MM.1S (cell line): Measurements from ENCODE around the gene NCK1.

Experiments
- DNase-seq: peaks from one replicate; pipeline ENCODE4 v3.0.0-alpha.2; 2015
- H2AFZ ChIP-seq: fragments of 300-600 bp; sonication (generic); 2 replicates; pipeline ENCODE4 v1.6.0; 2016; ENCODE audit warnings: antibody characterized with exemption, low read length
- H3F3A ChIP-seq: fragments of 300-600 bp; sonication (generic); 2 replicates; pipeline ENCODE4 v1.6.1; 2016; ENCODE audit warnings: mild to moderate bottlenecking, antibody characterized with exemption, low read length, moderate library complexity, mixed read lengths; ENCODE audit not compliant: insufficient read depth
- H3K27ac ChIP-seq: fragments of 300-600 bp; sonication (generic); 2 replicates; pipeline ENCODE4 v1.5.1; 2016; ENCODE audit warnings: mild to moderate bottlenecking, low read length
- H3K27me3 ChIP-seq: fragments of 300-600 bp; sonication (generic); replicated peaks from 2 replicates; pipeline ENCODE4 v1.6.0; 2016; ENCODE audit warnings: low read length; ENCODE audit not compliant: insufficient read depth
- H3K36me3 ChIP-seq: fragments of 300-600 bp; sonication (generic); replicated peaks from 2 replicates; pipeline ENCODE4 v1.6.1; 2016; ENCODE audit warnings: mild to moderate bottlenecking, low read length, mixed read lengths; ENCODE audit not compliant: insufficient read depth
- H3K4me1 ChIP-seq: fragments of 300-600 bp; sonication (generic); 2 replicates; pipeline ENCODE4 v1.6.1; 2016; ENCODE audit warnings: low read length, mixed read lengths
- H3K4me2 ChIP-seq: fragments of 300-600 bp; sonication (generic); 2 replicates; pipeline ENCODE4 v1.6.0; 2016; ENCODE audit warnings: low read depth, low read length
- H3K4me3 ChIP-seq: fragments of 300-600 bp; sonication (generic); 2 replicates; pipeline ENCODE4 v1.5.1; 2016; ENCODE audit warnings: low read length, mixed read lengths
- H3K79me2 ChIP-seq: fragments of 300-600 bp; sonication (generic); 2 replicates; pipeline ENCODE4 v1.6.1; 2016; ENCODE audit warnings: mixed run types, low read length, mixed read lengths
- H3K9ac ChIP-seq: fragments of 300-600 bp; sonication (generic); 2 replicates; pipeline ENCODE4 v1.6.1; 2016; ENCODE audit warnings: low read length, mixed read lengths
- H3K9me2 ChIP-seq: fragments of 300-600 bp; sonication (generic); replicated peaks from 2 replicates; pipeline ENCODE4 v1.6.1; 2016; ENCODE audit warnings: mild to moderate bottlenecking, low read length, mixed read lengths; ENCODE audit not compliant: insufficient read depth
- H3K9me3 ChIP-seq: fragments of 300-600 bp; sonication (generic); replicated peaks from 2 replicates; pipeline ENCODE4 v1.6.1; 2016; ENCODE audit warnings: mild to moderate bottlenecking, low read length, mixed read lengths; ENCODE audit not compliant: insufficient read depth
- H4K20me1 ChIP-seq: fragments of 300-600 bp; sonication (generic); 2 replicates; pipeline ENCODE4 v1.6.1; 2016; ENCODE audit warnings: mild to moderate bottlenecking, low read length, moderate library complexity, mixed read lengths; ENCODE audit not compliant: insufficient read depth
- EZH2 ChIP-seq: fragments of 300-600 bp; sonication (generic); optimal IDR thresholded peaks from 2 replicates; pipeline ENCODE3; 2017; ENCODE audit warnings: low read depth, mild to moderate bottlenecking, antibody characterized with exemption, low read length, mixed read lengths
- EZH2phosphoT487 ChIP-seq: fragments of 300-600 bp; sonication (generic); IDR thresholded peaks from 2 replicates; pipeline ENCODE4 v1.6.1; 2018; ENCODE audit warnings: antibody characterized with exemption, low read length
- TF ChIP-seq, protein P1 (sequence below): fragments of 300-600 bp; sonication (generic); IDR thresholded peaks from 2 replicates; pipeline ENCODE4 v1.5.1; 2016; ENCODE audit warnings: antibody characterized with exemption, low read length, mixed read lengths

NCK1 gene

DNA sequence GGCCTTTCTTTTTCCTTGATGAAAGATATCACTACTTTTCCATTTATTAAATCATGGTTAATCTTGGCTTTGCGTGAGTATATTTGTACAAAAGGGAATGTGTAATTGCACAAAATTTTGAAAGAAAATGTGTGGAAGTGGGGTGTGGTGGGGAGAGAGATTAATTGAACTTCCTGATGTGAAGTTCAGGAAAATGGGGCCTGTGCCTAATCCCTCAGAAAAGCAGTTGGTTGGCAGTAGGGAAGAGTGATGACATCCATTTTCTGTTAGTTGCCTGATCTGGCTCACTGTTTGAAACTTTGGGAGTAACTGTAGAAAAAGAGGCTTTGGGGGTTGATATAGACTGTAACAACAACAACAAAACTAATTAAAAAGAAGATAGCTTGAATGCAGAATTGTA is 85.0 kb downstream of the NCK1 start:
- Histone ChIP-seq H3K9me2 (no peaks in the 10 kb centered on the region), H3K9ac (no peak overlapping the region), H3K4me1 (peaks cover 16% of the 10 kb centered on the region; the same call in 1 of the 2 replicates), H3K9me3 (no peaks in the 10 kb centered on the region), H3K36me3 (peaks cover 4% of the 10 kb centered on the region; the same call in 1 of the 2 replicates), H2AFZ (no peak overlapping the region), H3K79me2 (0 out of 2 replicates have a peak, but pooled peaks cover 5% of the 10 kb centered on the region), H4K20me1 (no peaks in the 10 kb centered on the region), H3K27me3 (no peaks in the 10 kb centered on the region), H3K4me3 (no peak overlapping the region), H3K27ac (no peak overlapping the region), H3F3A (no peaks in the 10 kb centered on the region), H3K4me2 (no peak overlapping the region)
- TF ChIP-seq, protein P1, sequence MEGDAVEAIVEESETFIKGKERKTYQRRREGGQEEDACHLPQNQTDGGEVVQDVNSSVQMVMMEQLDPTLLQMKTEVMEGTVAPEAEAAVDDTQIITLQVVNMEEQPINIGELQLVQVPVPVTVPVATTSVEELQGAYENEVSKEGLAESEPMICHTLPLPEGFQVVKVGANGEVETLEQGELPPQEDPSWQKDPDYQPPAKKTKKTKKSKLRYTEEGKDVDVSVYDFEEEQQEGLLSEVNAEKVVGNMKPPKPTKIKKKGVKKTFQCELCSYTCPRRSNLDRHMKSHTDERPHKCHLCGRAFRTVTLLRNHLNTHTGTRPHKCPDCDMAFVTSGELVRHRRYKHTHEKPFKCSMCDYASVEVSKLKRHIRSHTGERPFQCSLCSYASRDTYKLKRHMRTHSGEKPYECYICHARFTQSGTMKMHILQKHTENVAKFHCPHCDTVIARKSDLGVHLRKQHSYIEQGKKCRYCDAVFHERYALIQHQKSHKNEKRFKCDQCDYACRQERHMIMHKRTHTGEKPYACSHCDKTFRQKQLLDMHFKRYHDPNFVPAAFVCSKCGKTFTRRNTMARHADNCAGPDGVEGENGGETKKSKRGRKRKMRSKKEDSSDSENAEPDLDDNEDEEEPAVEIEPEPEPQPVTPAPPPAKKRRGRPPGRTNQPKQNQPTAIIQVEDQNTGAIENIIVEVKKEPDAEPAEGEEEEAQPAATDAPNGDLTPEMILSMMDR: no peak
- TF ChIP-seq EZH2phosphoT487 (no peak), EZH2 (no peak)
- no peak for DNase-seq

DNA sequence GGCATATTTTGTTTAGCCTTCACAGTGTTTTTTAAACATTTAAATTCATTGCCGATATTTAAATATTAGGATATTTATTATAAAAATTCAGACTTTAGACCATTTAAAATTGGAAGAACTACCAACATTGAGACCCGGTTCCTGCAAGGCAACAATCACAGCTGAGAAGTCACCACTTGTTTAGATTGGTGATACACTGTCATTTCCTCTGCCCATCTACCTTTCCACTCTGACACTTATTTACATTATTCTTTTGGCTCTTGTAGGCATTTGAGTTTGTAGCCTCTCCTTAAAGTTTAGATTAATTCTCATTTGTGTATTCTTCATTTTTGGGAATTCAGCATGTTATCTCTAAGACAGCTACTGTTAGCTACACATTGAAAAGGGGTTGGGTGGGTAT is 85.5 kb downstream of the NCK1 start:
- Histone ChIP-seq H3K4me1 (peaks cover 16% of the 10 kb centered on the region; the same call in 1 of the 2 replicates), H3K79me2 (0 out of 2 replicates have a peak, but pooled peaks cover 3% of the 10 kb centered on the region)
- no peak for DNase-seq

DNA sequence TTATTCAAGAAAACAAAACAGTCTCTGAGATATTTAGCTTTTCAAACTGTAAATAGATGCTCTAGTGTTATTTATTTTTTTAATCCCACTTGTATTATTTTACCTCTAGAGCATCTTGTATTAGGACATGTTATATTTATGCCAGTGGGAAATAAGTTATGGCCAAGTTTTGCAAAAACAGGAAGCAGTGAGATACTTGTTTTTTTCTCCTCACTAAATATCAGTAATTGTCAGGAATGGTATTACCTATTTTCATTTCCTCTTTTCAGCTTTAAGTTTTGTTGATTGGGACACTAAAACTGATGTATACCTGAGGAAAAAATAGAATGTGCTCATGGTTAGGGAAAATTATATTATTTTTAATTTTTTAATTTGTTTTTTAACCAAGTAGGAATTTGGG is 87.1 kb downstream of the NCK1 start:
- no peak overlapping the region for H3K4me2 ChIP-seq
- no peaks in the 10 kb centered on the region for H3K27me3 ChIP-seq
- H3K9me3 ChIP-seq: no peaks in the 10 kb centered on the region
- peaks cover 4% of the 10 kb centered on the region; the same call in 1 of the 2 replicates for H3K36me3 ChIP-seq
- no peaks in the 10 kb centered on the region for H3F3A ChIP-seq
- TF ChIP-seq EZH2phosphoT487: no peak
- TF ChIP-seq EZH2: no peak
- TF ChIP-seq, protein P1: no peak
- peaks cover 16% of the 10 kb centered on the region; the same call in 1 of the 2 replicates for H3K4me1 ChIP-seq
- H3K79me2 ChIP-seq: no peaks in the 10 kb centered on the region
- H3K9ac ChIP-seq: no peak overlapping the region
- no peak overlapping the region for H3K4me3 ChIP-seq
- no peaks in the 10 kb centered on the region for H3K9me2 ChIP-seq
- H2AFZ ChIP-seq: no peak overlapping the region
- H4K20me1 ChIP-seq: no peaks in the 10 kb centered on the region
- H3K27ac ChIP-seq: no peak overlapping the region
- DNase-seq: no peak

More for the DNA sequence above, 85.5 kb downstream of the NCK1 start:
- no peaks in the 10 kb centered on the region for H4K20me1 ChIP-seq
- H3K4me3 ChIP-seq: no peak overlapping the region
- H3F3A ChIP-seq: no peaks in the 10 kb centered on the region
- no peak overlapping the region for H2AFZ ChIP-seq
- no peaks in the 10 kb centered on the region for H3K9me2 ChIP-seq
- no peak overlapping the region for H3K4me2 ChIP-seq
- H3K27ac ChIP-seq: no peak overlapping the region
- no peak overlapping the region for H3K9ac ChIP-seq
- no peaks in the 10 kb centered on the region for H3K27me3 ChIP-seq
- no peaks in the 10 kb centered on the region for H3K9me3 ChIP-seq
- TF ChIP-seq EZH2phosphoT487: no peak
- no peak for TF ChIP-seq EZH2
- TF ChIP-seq, protein P1: no peak
- peaks cover 4% of the 10 kb centered on the region; the same call in 1 of the 2 replicates for H3K36me3 ChIP-seq
